Liver (tissue), 9 donors: ENCODE data around the gene B4GALNT2. TPM values are rescaled to one million over a fixed set of nuclear protein-coding genes. Genes with fewer than 3 reads are reported as not detected.
"Not testable (repeated sequence)": the region's sequence is repeated elsewhere in the genome, so short reads cannot be mapped to it uniquely, and the experiment has no call there.

Experiments
- DNase-seq: peaks from one replicate; pipeline ENCODE4 v3.0.0-alpha.2; 2017; ENCODE audit warnings: low spot score
- H3K27ac ChIP-seq, 2 donors: one replicate each; pipeline ENCODE4 v1.7.0; 2013; ENCODE audit warnings: inconsistent platforms in 2 of 2, low read length in 2 of 2, control low read depth in 1 of 2, low read depth in 1 of 2, mild to moderate bottlenecking in 1 of 2
- H3K27me3 ChIP-seq, 4 donors: one replicate each; pipeline versions ENCODE4 v1.6.1 to v1.7.0; 2013; ENCODE audit warnings: low read length in 3 of 4, inconsistent platforms in 1 of 4, mild to moderate bottlenecking in 1 of 4, moderate library complexity in 1 of 4; ENCODE audit not compliant: control insufficient read depth in 4 of 4, insufficient read depth in 4 of 4
- H3K36me3 ChIP-seq, 4 donors: one replicate each; pipeline versions ENCODE4 v1.6.1 to v1.7.0; 2013; ENCODE audit warnings: low read length in 3 of 4, mild to moderate bottlenecking in 3 of 4, low read depth in 1 of 4, moderate library complexity in 1 of 4; ENCODE audit not compliant: control insufficient read depth in 4 of 4, insufficient read depth in 3 of 4
- H3K4me1 ChIP-seq, 4 donors: one replicate each; pipeline versions ENCODE4 v1.6.1 to v1.7.0; 2013; ENCODE audit warnings: low read length in 3 of 4, mild to moderate bottlenecking in 3 of 4, moderate library complexity in 1 of 4; ENCODE audit not compliant: control insufficient read depth in 4 of 4, insufficient read depth in 4 of 4
- H3K4me3 ChIP-seq, 3 donors: one replicate each; pipeline versions ENCODE4 v1.6.1 to v1.7.0; 2013; ENCODE audit warnings: low read length in 3 of 3, control low read depth in 1 of 3, low read depth in 1 of 3, mild to moderate bottlenecking in 1 of 3
- H3K9ac ChIP-seq, 2 donors: one replicate each; pipeline ENCODE4 v1.7.0; 2013; ENCODE audit warnings: low read length in 2 of 2, mild to moderate bottlenecking in 2 of 2, moderate library complexity in 2 of 2, control low read depth in 1 of 2, low read depth in 1 of 2
- H3K9me3 ChIP-seq, 4 donors: one replicate each; pipeline versions ENCODE4 v1.6.1 to v1.7.0; 2013; ENCODE audit warnings: low read length in 3 of 4; ENCODE audit not compliant: control insufficient read depth in 4 of 4
- HNF4A ChIP-seq, 2 donors: conservative IDR thresholded peaks; 2 replicates each; pipeline ENCODE4 v1.6.1; 2016; ENCODE audit warnings: antibody characterized with exemption in 2 of 2, mild to moderate bottlenecking in 2 of 2
- HNF4G ChIP-seq: IDR thresholded peaks from 2 replicates; pipeline ENCODE4 v1.6.1; 2016; ENCODE audit warnings: antibody characterized with exemption
- MAX ChIP-seq: IDR thresholded peaks from 2 replicates; pipeline ENCODE4 v1.6.1; 2016; ENCODE audit warnings: antibody characterized with exemption
- RAD21 ChIP-seq, 2 donors: IDR thresholded peaks; 2 replicates each; pipeline ENCODE4 v1.6.1; 2016; ENCODE audit warnings: antibody characterized with exemption in 2 of 2, mild to moderate bottlenecking in 2 of 2
- REST ChIP-seq: IDR thresholded peaks from 2 replicates; pipeline ENCODE4 v1.6.1; 2016; ENCODE audit warnings: antibody characterized with exemption, mild to moderate bottlenecking
- TAF1 ChIP-seq: conservative IDR thresholded peaks from 2 replicates; pipeline ENCODE4 v1.6.1; 2016; ENCODE audit warnings: antibody characterized with exemption, mild to moderate bottlenecking
- WGBS: extraction: QIAGEN DNeasy Blood & Tissue Kit; methylation state at CpG from one replicate; pipeline ENCODE4 v1.1.7; 2013; 5-methylcytosine and 5-hydroxymethylcytosine counted together
- polyA plus RNA-seq, 2 donors: library from polyadenylated mRNA; stranded (reverse) in 1 of 2; unstranded in 1 of 2; fragments of 200-250 nt in 1 of 2; fragments of >200 nt in 1 of 2; fragmentation: Nextera tagmentation in 1 of 2; extraction: Ambion mirVana in 1 of 2; gene quantifications; one replicate each; pipeline versions ENCODE4 v1.2.1 to v1.2.3, GENCODE V29; 2013 to 2015
- total RNA-seq, 2 donors: library from RNA; depleted of rRNA; stranded (reverse); fragments of >200 nt; gene quantifications; one replicate each; pipeline ENCODE4 v1.2.3, GENCODE V29; 2014
- donor health status: healthy.
- donor health status: healthy.
- donor health status: healthy.
- donor health status: healthy.
- donor health status: healthy.

Gene B4GALNT2
- total and polyA plus RNA-seq, 4 donors, result not detected

GRCh38 chr17:49125449-49125848 lies 7.1 kb upstream of the B4GALNT2 start (continued):
- TF ChIP-seq HNF4A (conservative IDR thresholded peaks at IDR 0.05), result no peak
- no peak for TF ChIP-seq REST

- H3K4me3 ChIP-seq, H3K9ac ChIP-seq, H3K27ac ChIP-seq, DNase-seq, H3K9me3 ChIP-seq, H3K4me1 ChIP-seq, H3K27me3 ChIP-seq, H3K36me3 ChIP-seq: not testable (repeated sequence)
- 42% methylated on average over 10 of the region's 10 CpGs for WGBS
These were observed 6.2 kb upstream of the B4GALNT2 start for GRCh38 chr17:49126183-49126859.

GRCh38 chr17:49129359-49129950 lies 3.1 kb upstream of the B4GALNT2 start:
- DNase-seq, H3K27ac ChIP-seq, H3K9ac ChIP-seq, H3K4me3 ChIP-seq, H3K4me1 ChIP-seq, H3K36me3 ChIP-seq, H3K9me3 ChIP-seq: not testable (repeated sequence)
- WGBS, result 58% methylated on average over 2 of the region's 2 CpGs
- peaks cover 2 to 11% (median 5%) of the 10 kb centered on the region in 4 donors for H3K27me3 ChIP-seq

GRCh38 chr17:49130891-49131290 lies 1.7 kb upstream of the B4GALNT2 start:
- Histone ChIP-seq H3K9ac (no peak overlapping the region), H3K27me3 (peaks cover 2 to 11% (median 5%) of the 10 kb centered on the region in 4 donors), H3K4me1 (peaks cover 1 to 6% (median 3%) of the 10 kb centered on the region in 4 donors), H3K36me3 (no peaks in the 10 kb centered on the region), H3K27ac (no peak overlapping the region), H3K9me3 (no peaks in the 10 kb centered on the region), H3K4me3 (no peak overlapping the region)
- 85% methylated on average over 3 of the region's 3 CpGs for WGBS
- TF ChIP-seq HNF4G, result no peak
- TF ChIP-seq TAF1, result no peak
- TF ChIP-seq RAD21 (IDR thresholded peaks at IDR 0.05), result no peak
- TF ChIP-seq MAX, result no peak
- TF ChIP-seq HNF4A (conservative IDR thresholded peaks at IDR 0.05), result no peak
- no peak for DNase-seq
